Right atrium auricular region (tissue), 2 donors: ENCODE results near the gene BPIFB1. TPM values are rescaled to one million over a fixed set of nuclear protein-coding genes. Genes with fewer than 3 reads are reported as not detected.

ENCODE experiments used
- DNase-seq: peaks from one replicate; pipeline ENCODE4 v3.0.0-alpha.2; 2019; ENCODE audit warnings: low spot score
- H3K27ac ChIP-seq, 2 donors: fragments of 200-600 bp; sonication (generic); 1 replicate in 1 of 2; 2 replicates in 1 of 2; pipeline ENCODE4 v1.5.1; 2016 to 2019
- H3K27me3 ChIP-seq, 2 donors: fragments of 200-600 bp; sonication (generic); one replicate each; pipeline versions ENCODE4 v1.5.1 to v1.6.0; 2017 to 2019
- H3K36me3 ChIP-seq: fragments of 200-600 bp; sonication (generic); one replicate; pipeline ENCODE4 v1.5.1; 2016
- H3K4me1 ChIP-seq, 2 donors: fragments of 200-600 bp; sonication (generic); one replicate each; pipeline versions ENCODE4 v1.5.1 to v1.6.0; 2017 to 2019
- H3K4me3 ChIP-seq, 2 donors: fragments of 200-600 bp; sonication (generic); 1 replicate in 1 of 2; 2 replicates in 1 of 2; pipeline ENCODE4 v1.5.1; 2017 to 2019; ENCODE audit warnings: mild to moderate bottlenecking in 1 of 2, moderate library complexity in 1 of 2
- H3K9me3 ChIP-seq, 2 donors: fragments of 200-600 bp; sonication (generic); one replicate each; pipeline ENCODE4 v1.5.1; 2019
- CTCF ChIP-seq, 2 donors: fragments of 200-600 bp; sonication (generic); IDR thresholded peaks; one replicate each; pipeline ENCODE4 v1.5.1; 2019; ENCODE audit warnings: antibody characterized with exemption in 2 of 2
- total RNA-seq, 2 donors: library from RNA; depleted of rRNA; stranded (reverse); fragments of >200 nt; gene quantifications; one replicate each; pipeline ENCODE4 v1.1.0, GENCODE V29; 2016

BPIFB1 gene
- total RNA-seq, 2 donors from 2014 or later = not detected

- Histone ChIP-seq H3K36me3 (no peaks in the 10 kb centered on the region), H3K27ac (no peak overlapping the region), H3K9me3 (no peaks in the 10 kb centered on the region), H3K27me3 (no peaks in the 10 kb centered on the region), H3K4me3 (no peak overlapping the region), H3K4me1 (no peaks in the 10 kb centered on the region)
- no peak for TF ChIP-seq CTCF (IDR thresholded peaks at IDR 0.05)
- DNase-seq = no peak
Measured at GRCh38 chr20:33301192-33301930, 18.3 kb downstream of the BPIFB1 start.

- no peaks in the 10 kb centered on the region for H3K9me3 ChIP-seq
- no peaks in the 10 kb centered on the region for H3K4me1 ChIP-seq
- H3K27me3 ChIP-seq = no peaks in the 10 kb centered on the region
- no peak overlapping the region for H3K4me3 ChIP-seq
- no peak for DNase-seq
- no peaks in the 10 kb centered on the region for H3K36me3 ChIP-seq
- no peak for TF ChIP-seq CTCF (IDR thresholded peaks at IDR 0.05)
- H3K27ac ChIP-seq = no peak overlapping the region
Measured at GRCh38 chr20:33303595-33303994, 20.6 kb downstream of the BPIFB1 start.

GRCh38 chr20:33304046-33304445, 21.0 kb downstream of the BPIFB1 start:
- no peak for DNase-seq
- TF ChIP-seq CTCF (IDR thresholded peaks at IDR 0.05) = no peak
- H3K27ac ChIP-seq = no peak overlapping the region
- no peaks in the 10 kb centered on the region for H3K9me3 ChIP-seq
- H3K27me3 ChIP-seq = no peaks in the 10 kb centered on the region
- no peaks in the 10 kb centered on the region for H3K4me1 ChIP-seq
- H3K4me3 ChIP-seq = no peak overlapping the region
- H3K36me3 ChIP-seq = no peaks in the 10 kb centered on the region

GRCh38 chr20:33305589-33306057, 22.6 kb downstream of the BPIFB1 start:
- no peak for TF ChIP-seq CTCF (IDR thresholded peaks at IDR 0.05)
- no peaks in the 10 kb centered on the region for H3K9me3 ChIP-seq

GRCh38 chr20:33306228-33306627, 23.2 kb downstream of the BPIFB1 start:
- DNase-seq = no peak
- H3K4me1 ChIP-seq = no peaks in the 10 kb centered on the region
- H3K27me3 ChIP-seq = no peaks in the 10 kb centered on the region
- H3K36me3 ChIP-seq = no peaks in the 10 kb centered on the region
- no peak overlapping the region for H3K27ac ChIP-seq
- no peak for TF ChIP-seq CTCF (IDR thresholded peaks at IDR 0.05)
- H3K9me3 ChIP-seq = no peaks in the 10 kb centered on the region
- H3K4me3 ChIP-seq = no peak overlapping the region

More at GRCh38 chr20:33305589-33306057, 22.6 kb downstream of the BPIFB1 start:
- no peak for DNase-seq
- H3K4me1 ChIP-seq = no peaks in the 10 kb centered on the region
- no peak overlapping the region for H3K27ac ChIP-seq
- H3K27me3 ChIP-seq = no peaks in the 10 kb centered on the region
- H3K4me3 ChIP-seq = no peak overlapping the region
- no peaks in the 10 kb centered on the region for H3K36me3 ChIP-seq

GRCh38 chr20:33306807-33307206, 23.8 kb downstream of the BPIFB1 start:
- H3K9me3 ChIP-seq = no peaks in the 10 kb centered on the region
- H3K36me3 ChIP-seq = no peaks in the 10 kb centered on the region
- no peaks in the 10 kb centered on the region for H3K4me1 ChIP-seq
- H3K27me3 ChIP-seq = no peaks in the 10 kb centered on the region
- no peak for DNase-seq
- TF ChIP-seq CTCF (IDR thresholded peaks at IDR 0.05) = no peak
- H3K27ac ChIP-seq = no peak overlapping the region
- H3K4me3 ChIP-seq = no peak overlapping the region
